Myocyte (in vitro differentiated cells): ENCODE results near the gene SHISA6. TPM values are rescaled to one million over a fixed set of nuclear protein-coding genes. Genes with fewer than 3 reads are reported as not detected.

ENCODE experiments used
- DNase-seq: peaks from one replicate; pipeline ENCODE4 v3.0.0-alpha.2; 2012; ENCODE audit warnings: low read depth
- total RNA-seq: library from RNA; depleted of rRNA; stranded (reverse); fragments of >200 nt; gene quantifications from 2 replicates; pipeline ENCODE4 v1.2.3, GENCODE V29; 2014

SHISA6 gene
- total RNA-seq, 1 donor from 2014 or later: not detected

GRCh38 chr17:11264183-11264871, 23.3 kb downstream of the SHISA6 start:
- no peak for DNase-seq

- DNase-seq: no peak
Observed at GRCh38 chr17:11267999-11268575, 27.1 kb downstream of the SHISA6 start.

- no peak for DNase-seq
Observed at GRCh38 chr17:11269210-11269609, 28.2 kb downstream of the SHISA6 start.

GRCh38 chr17:11272191-11272590, 31.2 kb downstream of the SHISA6 start:
- DNase-seq: no peak

GRCh38 chr17:11273596-11273995, 32.6 kb downstream of the SHISA6 start:
- no peak for DNase-seq

- no peak for DNase-seq
Observed at GRCh38 chr17:11274106-11274505, 33.1 kb downstream of the SHISA6 start.

GRCh38 chr17:11276486-11276885, 35.5 kb downstream of the SHISA6 start:
- no peak for DNase-seq

- DNase-seq: no peak
Observed at GRCh38 chr17:11278186-11278991, 37.4 kb downstream of the SHISA6 start.

- DNase-seq: no peak
Observed at GRCh38 chr17:11278992-11279270, 37.9 kb downstream of the SHISA6 start.

GRCh38 chr17:11279776-11280344, 38.8 kb downstream of the SHISA6 start:
- DNase-seq: no peak

GRCh38 chr17:11282586-11282985, 41.6 kb downstream of the SHISA6 start:
- no peak for DNase-seq

GRCh38 chr17:11284811-11285210, 43.8 kb downstream of the SHISA6 start:
- no peak for DNase-seq

- no peak for DNase-seq
Observed at GRCh38 chr17:11285946-11286345, 44.9 kb downstream of the SHISA6 start.

GRCh38 chr17:11287791-11288190, 46.8 kb downstream of the SHISA6 start:
- DNase-seq: no peak

- DNase-seq: no peak
Observed at GRCh38 chr17:11290814-11291213, 49.8 kb downstream of the SHISA6 start.

GRCh38 chr17:11292491-11292890, 51.5 kb downstream of the SHISA6 start:
- DNase-seq: no peak

- no peak for DNase-seq
Observed at GRCh38 chr17:11293480-11293879, 52.5 kb downstream of the SHISA6 start.

GRCh38 chr17:11294826-11295225, 53.8 kb downstream of the SHISA6 start:
- DNase-seq: no peak

GRCh38 chr17:11296994-11297393, 56.0 kb downstream of the SHISA6 start:
- no peak for DNase-seq

GRCh38 chr17:11298401-11298800, 57.4 kb downstream of the SHISA6 start:
- DNase-seq: no peak

- DNase-seq: no peak
Observed at GRCh38 chr17:11300201-11300600, 59.2 kb downstream of the SHISA6 start.

GRCh38 chr17:11300738-11301137, 59.7 kb downstream of the SHISA6 start:
- DNase-seq: no peak
